Esophagus squamous epithelium (tissue), 5 donors: ENCODE results near the gene RAPGEF5. TPM values are rescaled to one million over a fixed set of nuclear protein-coding genes. Genes with fewer than 3 reads are reported as not detected.

Experiments used
- DNase-seq: peaks from one replicate; lab custom pipeline; 2025; lab: John Stamatoyannopoulos, UW
- H3K27ac ChIP-seq, 4 donors: fragments of 200-600 bp; sonication (generic); one replicate each; pipeline ENCODE4 v1.5.1; 2016 to 2019; ENCODE audit warnings: mild to moderate bottlenecking in 1 of 4
- H3K27me3 ChIP-seq, 4 donors: fragments of 200-600 bp; sonication (generic); 1 replicate in 3 of 4; 2 replicates in 1 of 4; pipeline versions ENCODE4 v1.5.1 to v1.6.0; 2017 to 2021; ENCODE audit warnings: antibody characterized with exemption in 1 of 4
- H3K36me3 ChIP-seq, 3 donors: fragments of 200-600 bp; sonication (generic); one replicate each; pipeline ENCODE4 v1.5.1; 2016 to 2019
- H3K4me1 ChIP-seq, 3 donors: fragments of 200-600 bp; sonication (generic); one replicate each; pipeline ENCODE4 v1.5.1; 2017 to 2019
- H3K4me3 ChIP-seq, 4 donors: fragments of 200-600 bp; sonication (generic); 1 replicate in 3 of 4; 2 replicates in 1 of 4; pipeline ENCODE4 v1.5.1; 2016 to 2019; ENCODE audit warnings: mild to moderate bottlenecking in 2 of 4, moderate library complexity in 1 of 4
- H3K9me3 ChIP-seq, 3 donors: fragments of 200-600 bp; sonication (generic); one replicate each; pipeline ENCODE4 v1.5.1; 2016 to 2019
- CTCF ChIP-seq, 6 experiments: fragments of 450-650 bp in 4 of 6; fragments of 200-600 bp in 2 of 6; sonication (generic) in 2 of 6; IDR thresholded peaks; one replicate each; pipeline ENCODE4 v1.5.1; 2016 to 2019; ENCODE audit warnings: antibody characterized with exemption in 6 of 6, mild to moderate bottlenecking in 4 of 6, moderate library complexity in 4 of 6
- POLR2A ChIP-seq, 4 donors: fragments of 450-650 bp; IDR thresholded peaks; one replicate each; pipeline ENCODE4 v1.6.1; 2017; ENCODE audit warnings: antibody characterized with exemption in 4 of 4, mild to moderate bottlenecking in 4 of 4, moderate library complexity in 3 of 4
- WGBS, 2 donors: methylation state at CpG; one replicate each; pipeline ENCODE4 v1.1.5; 2018; 5-methylcytosine and 5-hydroxymethylcytosine counted together
- intact Hi-C: fragments of 100-400 bp; cut with DNase I; formaldehyde crosslinking; loops from one replicate; pipeline ENCODE4 v1.15.0; 2022
- total RNA-seq, 4 donors: library from RNA; depleted of rRNA; stranded (reverse); fragments of >200 nt; gene quantifications; one replicate each; pipeline ENCODE4 v1.1.0, GENCODE V29; 2016
- donor health status: DM: yes; HTN: yes; CAD: no.

RAPGEF5 gene
- total RNA-seq, 4 donors from 2014 or later, result 16.9 to 50.5 (median 38.4) TPM

GRCh38 chr7:22378199-22378980, 21.4 kb upstream of the RAPGEF5 start:
- Histone ChIP-seq H3K27me3 (no peaks in the 10 kb centered on the region), H3K27ac (peak overlapping the region in 1 of 4 donors; percentile 19), H3K9me3 (no peaks in the 10 kb centered on the region), H3K36me3 (no peaks in the 10 kb centered on the region), H3K4me1 (peaks cover 0 to 6% (median 0%) of the 10 kb centered on the region in 3 donors), H3K4me3 (no peak overlapping the region)
- DNase-seq, result no peak
- intact Hi-C loops, result no loop called here
- TF ChIP-seq POLR2A (IDR thresholded peaks at IDR 0.05), result no peak
- TF ChIP-seq CTCF (IDR thresholded peaks at IDR 0.05), result no peak
- WGBS, 2 donors, result 73 to 85% methylated on average over 7 of the region's 7 CpGs

- Histone ChIP-seq H3K4me1 (peaks cover 0 to 13% (median 4%) of the 10 kb centered on the region in 3 donors), H3K27ac (peak overlapping the region in 1 of 4 donors; percentile 19), H3K9me3 (no peaks in the 10 kb centered on the region), H3K27me3 (no peaks in the 10 kb centered on the region), H3K36me3 (no peaks in the 10 kb centered on the region), H3K4me3 (no peak overlapping the region)
- 57% methylated on average over 1 to 2 of the region's 2 CpGs for WGBS, 2 donors
- intact Hi-C loops, result no loop called here
- DNase-seq, result no peak
- TF ChIP-seq CTCF (IDR thresholded peaks at IDR 0.05), result no peak
- TF ChIP-seq POLR2A (IDR thresholded peaks at IDR 0.05), result no peak
Measured at GRCh38 chr7:22377703-22378102, 20.7 kb upstream of the RAPGEF5 start.

GRCh38 chr7:22375359-22376048, 18.6 kb upstream of the RAPGEF5 start:
- Histone ChIP-seq H3K4me3 (no peak overlapping the region), H3K27ac (no peak overlapping the region), H3K4me1 (peaks cover 0 to 21% (median 4%) of the 10 kb centered on the region in 3 donors), H3K36me3 (no peaks in the 10 kb centered on the region), H3K9me3 (no peaks in the 10 kb centered on the region), H3K27me3 (no peaks in the 10 kb centered on the region)
- DNase-seq, result no peak
- 77 to 94% methylated on average over 2 of the region's 2 CpGs for WGBS, 2 donors
- intact Hi-C loops, result no loop called here
- TF ChIP-seq CTCF (IDR thresholded peaks at IDR 0.05) (no peak), POLR2A (IDR thresholded peaks at IDR 0.05) (no peak)

- Histone ChIP-seq H3K27me3 (no peaks in the 10 kb centered on the region), H3K4me1 (peaks cover 0 to 21% (median 4%) of the 10 kb centered on the region in 3 donors), H3K4me3 (no peak overlapping the region), H3K9me3 (no peaks in the 10 kb centered on the region), H3K27ac (no peak overlapping the region), H3K36me3 (no peaks in the 10 kb centered on the region)
- TF ChIP-seq POLR2A (IDR thresholded peaks at IDR 0.05), result no peak
- no peak for TF ChIP-seq CTCF (IDR thresholded peaks at IDR 0.05)
- 85 to 87% methylated on average over 2 of the region's 2 CpGs for WGBS, 2 donors
- no peak for DNase-seq
- intact Hi-C loops, result no loop called here
Measured at GRCh38 chr7:22373911-22374310, 17.0 kb upstream of the RAPGEF5 start.

- 31 to 59% methylated on average over 3 of the region's 3 CpGs for WGBS, 2 donors
- no peaks in the 10 kb centered on the region for H3K27me3 ChIP-seq
- intact Hi-C loops, result no loop called here
- no peak overlapping the region for H3K4me3 ChIP-seq
- no peaks in the 10 kb centered on the region for H3K9me3 ChIP-seq
- H3K4me1 ChIP-seq, result peaks cover 0 to 21% (median 4%) of the 10 kb centered on the region in 3 donors
- no peak for TF ChIP-seq CTCF (IDR thresholded peaks at IDR 0.05)
- TF ChIP-seq POLR2A (IDR thresholded peaks at IDR 0.05), result no peak
- no peak for DNase-seq
- peak overlapping the region in 1 of 4 donors; percentile 21 for H3K27ac ChIP-seq
- H3K36me3 ChIP-seq, result no peaks in the 10 kb centered on the region
Measured at GRCh38 chr7:22373388-22373787, 16.4 kb upstream of the RAPGEF5 start.
